GM21528 (cell line): Measurements from ENCODE around the gene TM2D1.

ENCODE experiments used
- ATAC-seq: cut with Tn5 transposase; IDR thresholded peaks from one replicate; pipeline ENCODE4 v1.9.1; 2021; ENCODE audit warnings: mild to moderate bottlenecking, moderate library complexity; ENCODE audit not compliant: unreplicated experiment, low FRiP score

The TM2D1 gene

DNA sequence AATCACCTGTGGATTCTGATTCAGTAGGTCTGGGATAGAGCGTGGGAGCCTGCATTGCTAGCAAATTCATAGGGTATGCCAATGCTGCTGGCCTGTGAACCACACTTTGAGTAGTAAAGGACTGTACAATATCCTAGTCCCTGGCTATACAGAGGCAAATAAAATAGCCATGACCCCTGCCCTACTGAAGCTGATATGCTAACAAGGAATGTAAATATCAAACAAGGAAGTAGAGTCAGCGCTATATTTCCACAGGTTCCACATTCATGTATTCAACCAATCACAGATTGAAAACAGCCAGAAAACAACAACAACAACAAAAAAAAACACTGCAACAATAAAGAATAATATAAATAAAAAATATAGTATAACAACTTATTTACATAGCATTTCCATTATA, 77.8 kb downstream of the TM2D1 start:
- ATAC-seq = no peak

DNA sequence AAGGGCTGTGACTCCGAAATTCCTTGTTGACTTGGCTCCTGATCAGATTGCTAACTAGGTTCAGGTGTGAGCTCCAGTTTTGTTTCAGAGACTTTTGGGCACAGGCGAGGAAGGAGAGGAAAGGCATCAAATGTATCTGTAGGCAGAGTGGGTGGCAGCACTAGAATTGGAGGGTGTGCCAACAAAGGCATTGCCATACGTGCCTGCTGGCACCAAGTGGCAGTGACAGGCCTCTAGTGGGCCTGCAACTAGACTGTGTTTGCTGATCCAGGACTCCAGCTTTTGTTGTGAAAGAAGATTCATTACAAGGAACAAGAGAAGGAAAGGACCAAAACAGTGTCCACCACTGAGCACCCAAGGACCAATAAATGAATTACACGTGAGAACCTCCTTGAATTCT, 79.5 kb downstream of the TM2D1 start:
- no peak for ATAC-seq

DNA sequence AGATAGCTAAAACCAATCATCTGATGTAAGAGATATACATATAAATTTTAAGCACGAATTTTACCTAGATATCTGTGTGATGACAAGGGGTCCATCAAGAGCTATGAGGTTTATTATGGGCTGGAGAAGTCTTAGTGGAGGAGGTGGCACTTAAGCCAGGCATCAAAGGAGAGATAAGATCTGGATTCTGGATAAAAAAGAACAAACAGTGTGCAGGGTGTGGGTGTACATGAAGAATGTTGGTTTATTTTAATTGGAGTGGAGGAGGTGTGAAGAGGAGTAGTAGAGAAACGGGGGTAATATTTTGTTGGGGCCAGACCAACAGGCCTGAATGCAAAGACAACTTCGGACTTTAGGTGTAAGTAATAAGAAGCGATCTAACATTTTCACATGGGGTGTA, 80.6 kb downstream of the TM2D1 start:
- ATAC-seq = no peak

DNA sequence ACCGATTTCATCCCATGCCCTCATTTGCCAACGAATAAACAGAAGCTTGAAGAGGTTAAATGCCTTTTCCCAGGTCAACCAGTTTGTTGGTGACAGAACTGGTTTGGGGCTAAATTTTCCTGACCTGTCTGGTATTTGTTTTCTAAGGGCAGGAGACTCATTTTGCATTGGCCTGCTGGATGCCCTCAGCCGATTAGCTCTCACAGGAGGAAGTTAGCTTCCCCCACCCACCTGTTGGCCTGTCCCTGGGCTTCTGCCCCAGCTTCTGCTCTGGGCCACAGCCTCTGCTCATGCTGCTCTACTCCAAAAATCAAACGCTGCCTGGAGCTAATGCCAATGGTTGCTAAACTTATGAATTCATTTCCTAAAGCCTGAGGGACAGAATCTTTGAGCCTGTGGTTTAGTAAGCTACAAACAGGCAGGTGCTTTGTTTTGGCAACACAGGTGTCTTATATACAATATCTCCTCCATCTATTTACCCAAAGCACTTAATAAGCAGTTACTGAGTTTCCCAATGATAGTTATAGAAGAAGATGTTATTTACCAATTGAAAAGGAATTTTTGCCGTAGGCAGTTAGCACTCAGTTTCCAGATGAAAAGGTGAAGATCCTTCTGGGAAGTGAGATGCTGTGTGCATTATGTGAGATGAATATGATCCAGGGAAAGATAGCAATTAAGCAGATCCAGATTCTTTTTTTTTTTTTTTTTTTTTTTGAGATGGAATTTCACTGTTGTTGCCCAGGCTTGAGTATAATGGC, 82.3 kb downstream of the TM2D1 start:
- ATAC-seq = no peak

DNA sequence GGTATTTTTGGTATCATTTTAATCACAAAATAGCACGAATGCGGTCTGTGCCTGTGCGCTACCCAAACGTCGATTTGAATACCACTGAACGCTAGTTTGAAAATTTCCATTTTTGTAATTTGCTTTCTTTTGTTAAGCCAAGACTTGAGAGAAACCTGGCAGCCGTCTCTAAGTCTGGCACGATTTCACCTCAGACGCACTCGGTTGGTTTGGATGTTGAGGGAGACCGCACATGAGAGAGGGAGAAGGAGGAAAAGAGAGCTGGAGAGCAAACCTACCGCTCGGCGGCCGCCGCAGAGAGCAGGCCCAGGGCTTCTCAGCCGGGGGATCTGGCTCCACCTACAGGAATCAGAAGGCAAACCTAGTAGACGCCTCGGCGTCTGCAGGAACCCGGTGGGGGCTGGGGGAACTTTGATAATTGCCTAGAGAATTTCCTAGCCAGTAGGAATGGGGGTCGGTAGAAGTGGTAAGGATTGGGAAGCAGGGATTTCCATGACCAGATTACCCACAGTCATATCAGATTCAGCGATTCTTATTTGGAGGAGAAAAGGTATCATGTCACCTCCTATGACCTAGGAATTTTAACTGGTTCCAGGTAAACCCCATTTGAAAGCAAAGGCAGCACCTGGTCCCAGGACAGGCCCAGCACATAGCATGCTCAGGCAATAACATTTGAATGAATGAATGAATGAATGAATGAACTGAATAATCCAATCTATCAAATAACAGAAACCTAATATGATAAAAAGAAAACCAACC, 83.2 kb downstream of the TM2D1 start:
- ATAC-seq = peak; percentile 98

DNA sequence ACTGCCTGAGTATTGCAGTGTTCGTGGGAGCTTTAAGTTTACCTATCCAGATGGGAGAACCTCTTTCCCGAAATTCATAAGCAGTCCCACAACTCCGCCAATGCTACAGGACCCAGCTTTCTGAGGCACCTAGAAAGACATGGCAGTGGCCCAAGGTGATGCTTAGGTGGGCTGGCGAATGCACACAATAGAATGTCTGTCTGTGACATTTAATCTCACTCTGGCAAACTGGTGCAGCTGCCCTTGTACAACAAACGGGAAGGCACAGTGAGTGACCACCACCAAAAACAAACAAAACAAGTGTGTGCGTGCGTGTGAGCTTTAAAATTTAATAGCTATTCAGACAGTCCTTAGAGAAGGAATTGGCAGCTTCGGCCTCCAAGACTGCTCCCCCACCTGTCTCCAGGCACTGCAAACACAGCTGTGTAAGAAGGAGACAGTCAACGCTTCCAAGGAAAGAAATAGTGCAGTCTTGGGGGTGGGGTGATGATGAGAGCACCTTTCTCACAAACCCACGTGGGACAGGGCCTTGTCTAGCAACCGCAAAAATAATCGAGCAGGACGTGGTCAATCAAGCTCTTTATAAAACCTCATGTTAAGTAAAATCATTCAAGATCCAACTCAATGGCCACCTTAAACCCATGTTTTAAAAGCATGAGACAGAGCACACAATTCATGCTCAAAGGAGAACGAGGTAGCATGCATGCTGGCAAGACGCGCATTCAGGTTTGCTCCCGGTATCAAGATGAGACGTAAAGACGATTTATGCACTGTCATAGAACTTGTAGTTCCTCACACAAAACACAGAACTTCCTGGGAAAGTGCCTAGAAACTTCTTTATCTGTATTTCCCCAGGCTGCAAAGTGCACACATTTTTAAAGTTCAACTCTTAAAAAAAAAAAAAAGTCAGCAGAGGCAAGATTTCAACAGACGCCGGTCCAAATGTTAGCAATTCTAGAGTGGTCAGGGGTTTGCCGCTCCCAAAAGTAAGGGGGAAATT, 84.1 kb downstream of the TM2D1 start:
- peak; percentile 25 for ATAC-seq

DNA sequence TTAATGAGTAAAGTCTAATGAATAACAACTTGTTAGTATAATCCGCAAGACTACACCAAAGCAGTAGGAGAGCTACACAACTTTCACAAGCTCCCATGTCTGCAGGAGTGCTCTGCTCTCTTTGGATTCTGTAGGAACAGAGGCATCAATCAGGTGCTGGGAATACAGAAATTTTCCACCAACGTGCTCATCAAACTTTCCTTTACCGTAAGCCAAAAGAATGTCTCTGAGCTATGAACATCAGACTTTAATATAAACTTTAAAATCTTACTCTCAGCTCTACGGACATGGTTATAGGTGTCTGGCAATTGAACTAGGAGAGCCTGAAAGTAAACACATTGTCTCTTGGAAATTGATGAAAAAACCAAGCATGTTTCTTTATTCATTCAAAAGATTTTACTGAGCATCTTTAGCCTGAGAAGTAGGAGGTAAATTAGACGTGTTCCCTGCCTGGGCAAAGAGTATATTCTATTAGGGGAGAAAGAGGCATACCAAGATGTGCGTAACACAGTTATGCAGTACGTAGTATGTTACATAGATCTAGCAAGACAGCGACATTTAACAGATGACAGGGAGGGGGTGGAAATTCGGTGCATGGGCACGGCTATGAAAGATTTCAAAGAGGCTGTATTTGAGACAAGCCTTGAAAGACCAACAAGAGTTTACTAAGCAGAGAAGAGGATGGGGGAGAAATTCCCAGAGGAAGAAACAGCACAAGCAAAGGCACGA, 85.2 kb downstream of the TM2D1 start:
- no peak for ATAC-seq

DNA sequence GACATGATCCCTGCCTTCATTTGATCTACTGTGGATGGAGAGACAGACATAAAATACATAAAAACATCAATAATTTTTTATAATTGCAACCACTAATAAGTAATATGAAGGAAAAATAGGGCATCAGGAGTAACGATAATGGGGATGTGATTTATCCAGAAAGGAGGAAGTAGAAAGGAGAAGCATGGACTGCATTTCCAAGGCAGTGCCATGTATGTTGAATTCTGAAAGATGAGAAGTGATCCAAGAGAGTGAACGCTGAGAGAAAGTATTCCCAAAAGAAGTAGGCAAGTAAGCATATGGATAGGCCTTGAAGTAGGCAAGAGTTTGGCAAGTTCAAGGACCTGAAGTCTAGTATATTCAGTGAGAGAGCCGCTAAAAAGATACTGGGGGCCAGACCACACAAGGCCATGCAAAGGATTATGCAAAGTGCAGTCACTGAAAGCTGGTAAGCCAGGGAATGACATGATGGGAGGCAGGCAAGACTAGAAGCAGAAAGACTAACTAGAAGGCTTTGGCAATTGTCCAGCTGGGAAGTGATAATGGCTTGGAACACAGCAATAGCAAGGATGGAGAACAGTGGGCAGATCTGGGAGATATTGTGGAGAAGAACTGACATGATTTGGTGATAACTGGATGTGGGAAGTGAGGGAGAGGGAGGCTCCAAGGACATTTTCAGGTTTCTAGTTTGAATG, 85.9 kb downstream of the TM2D1 start:
- no peak for ATAC-seq

DNA sequence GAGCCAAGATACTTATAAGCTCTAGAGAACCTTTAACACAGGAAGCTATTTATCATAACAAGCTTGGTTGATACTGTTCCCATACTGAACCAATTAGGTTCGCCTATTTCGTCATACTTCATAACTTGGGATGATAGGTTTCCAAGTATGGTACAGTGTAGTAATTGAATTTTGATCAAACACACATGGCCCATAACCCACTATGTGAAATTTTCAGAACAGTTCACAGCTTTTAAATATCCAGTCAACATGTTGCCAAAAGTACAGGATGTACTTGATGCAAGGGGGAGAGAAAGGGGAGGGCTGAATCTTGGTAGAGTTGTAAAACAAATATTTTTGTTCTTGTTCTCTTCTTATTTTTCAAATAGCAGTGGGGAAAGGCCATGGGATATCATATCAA, 86.6 kb downstream of the TM2D1 start:
- no peak for ATAC-seq

DNA sequence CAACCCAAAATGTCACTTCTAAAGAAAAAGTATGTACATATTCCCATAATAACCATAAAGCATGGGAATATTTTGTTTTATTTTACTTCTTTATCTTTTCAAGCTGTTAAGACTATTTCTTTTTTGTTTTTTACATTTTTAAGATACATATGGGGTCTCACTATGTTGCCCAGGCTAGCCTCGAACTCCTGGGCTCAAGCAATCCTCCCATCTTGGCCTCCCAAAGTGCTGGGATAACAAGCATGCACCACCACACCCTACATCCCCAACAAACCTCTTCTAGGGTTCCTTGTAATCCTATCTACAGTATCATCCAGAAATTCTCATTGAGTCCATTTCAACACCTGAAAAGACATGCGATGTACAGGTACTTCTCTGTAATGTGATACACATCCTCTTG, 87.5 kb downstream of the TM2D1 start:
- no peak for ATAC-seq

DNA sequence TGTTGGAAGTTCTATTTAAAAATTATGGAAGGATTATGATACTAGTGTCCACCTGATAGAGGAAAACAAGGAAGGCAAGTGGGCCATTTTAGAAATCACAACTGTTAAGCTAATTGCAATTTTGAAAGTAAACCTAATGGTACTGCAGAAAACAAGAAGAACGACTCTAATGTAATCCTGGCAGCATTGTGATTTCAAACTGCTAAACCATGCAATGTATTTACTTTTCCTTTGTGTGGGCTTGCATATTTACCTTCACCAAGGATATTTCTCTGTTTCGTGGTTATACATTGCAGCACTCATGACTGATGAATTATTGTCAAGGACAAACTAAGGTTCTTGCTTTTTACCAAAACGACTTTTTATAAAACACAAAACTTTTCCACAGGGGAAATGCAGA, 88.1 kb downstream of the TM2D1 start:
- no peak for ATAC-seq

DNA sequence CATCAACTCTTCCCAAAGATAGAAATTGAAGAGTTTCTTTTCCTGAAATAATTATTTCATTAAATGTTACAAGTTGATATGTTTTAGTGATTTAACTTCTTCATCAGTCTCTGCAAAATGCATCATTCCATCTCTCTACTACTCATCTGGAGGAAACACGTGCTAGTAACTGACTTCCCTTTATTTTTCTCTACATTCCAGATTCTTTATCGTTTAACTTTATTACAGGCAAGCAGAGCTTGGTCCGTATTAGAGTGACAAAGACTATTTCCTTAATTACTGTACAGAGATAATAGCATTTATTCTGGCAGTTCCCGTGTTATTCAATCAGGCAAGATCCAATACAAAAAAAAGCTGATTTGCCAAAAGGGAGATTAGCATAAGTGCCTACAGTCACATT, 88.6 kb downstream of the TM2D1 start:
- no peak for ATAC-seq

DNA sequence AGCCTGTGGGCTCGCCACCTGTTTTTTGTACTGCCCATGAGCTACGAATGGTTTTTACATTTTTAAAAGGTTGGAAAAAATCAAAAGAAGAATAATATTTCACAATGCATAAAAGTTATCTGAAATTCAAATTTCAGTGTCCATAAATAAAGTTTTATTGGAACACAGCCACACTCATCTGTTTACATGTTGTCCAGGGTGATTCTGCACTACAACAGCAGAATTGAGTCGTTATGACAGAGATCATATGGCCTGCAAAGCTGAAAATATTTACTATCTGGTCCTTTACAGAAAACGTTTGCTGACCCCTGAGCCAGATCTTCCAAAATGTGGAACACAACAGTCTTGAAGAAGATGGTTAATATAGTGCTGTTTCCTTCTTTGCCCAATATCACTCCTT, 89.4 kb downstream of the TM2D1 start:
- ATAC-seq = no peak

DNA sequence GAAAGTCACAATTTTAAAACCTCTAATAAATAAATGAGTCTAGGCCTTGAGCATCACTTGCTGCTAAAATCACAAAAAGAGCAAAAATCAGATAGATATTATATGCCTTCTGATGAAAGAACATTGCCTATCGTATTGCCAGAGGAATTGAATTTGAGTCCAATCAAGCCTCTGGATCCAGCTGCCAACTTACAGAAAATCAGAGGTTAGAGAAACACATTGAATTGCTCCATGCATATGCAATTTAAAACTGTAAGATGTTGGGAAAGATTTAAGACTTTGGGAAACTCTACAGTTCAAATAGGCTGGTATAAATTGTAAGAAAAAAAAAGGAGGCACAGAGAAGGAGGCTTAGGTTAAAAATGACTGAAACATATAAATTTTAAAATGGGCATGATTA, 93.5 kb downstream of the TM2D1 start:
- no peak for ATAC-seq
